Activated CD4-positive, alpha-beta T cell treated with anti-CD3 and anti-CD28 coated beads, Interleukin-2, amount 50 U/mL, for 24 hours (primary cell): ENCODE measurements around the gene USP31.

Experiments
- DNase-seq, 2 donors: peaks; one replicate each; pipeline ENCODE4 v3.0.0-alpha.2; 2020; ENCODE audit warnings: low read depth in 1 of 2, low spot score in 1 of 2

USP31 gene

DNA sequence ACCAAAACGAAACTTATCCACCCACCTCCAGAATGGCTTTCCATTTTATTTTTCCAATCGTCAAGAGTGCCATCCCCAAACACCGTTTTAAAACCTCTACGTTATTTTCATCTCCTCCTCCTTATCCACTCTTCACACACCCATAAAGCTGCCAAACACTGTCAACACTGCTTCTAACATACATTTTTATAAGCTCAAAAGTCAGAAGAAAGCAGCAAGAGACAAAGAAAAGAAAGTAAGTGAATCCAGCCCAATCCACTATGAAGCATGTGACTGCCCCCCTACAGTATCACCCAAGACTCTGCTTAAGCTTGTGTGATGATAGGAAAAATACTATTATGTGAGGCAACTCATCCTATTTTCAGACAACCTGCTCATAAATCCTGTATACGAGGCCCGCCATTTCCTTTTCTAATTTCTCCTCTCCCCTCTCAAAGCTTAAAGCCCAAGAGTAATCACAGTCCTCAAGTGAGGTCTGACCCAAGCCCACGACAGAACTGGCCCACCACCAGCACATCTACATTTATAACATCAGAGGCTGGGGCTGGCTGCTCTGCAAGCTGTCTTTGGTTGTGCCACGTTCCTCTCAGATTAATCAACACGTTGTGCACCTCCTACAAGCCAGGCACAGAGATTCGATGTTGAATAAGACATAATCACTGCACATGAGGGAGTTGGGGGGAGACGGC, 16.3 kb downstream of the USP31 start:
- DNase-seq: no peak

GRCh38 chr16:23131931-23132621, 17.2 kb downstream of the USP31 start:
- no peak for DNase-seq

GRCh38 chr16:23131436-23131835, 17.8 kb downstream of the USP31 start:
- DNase-seq: no peak

DNA sequence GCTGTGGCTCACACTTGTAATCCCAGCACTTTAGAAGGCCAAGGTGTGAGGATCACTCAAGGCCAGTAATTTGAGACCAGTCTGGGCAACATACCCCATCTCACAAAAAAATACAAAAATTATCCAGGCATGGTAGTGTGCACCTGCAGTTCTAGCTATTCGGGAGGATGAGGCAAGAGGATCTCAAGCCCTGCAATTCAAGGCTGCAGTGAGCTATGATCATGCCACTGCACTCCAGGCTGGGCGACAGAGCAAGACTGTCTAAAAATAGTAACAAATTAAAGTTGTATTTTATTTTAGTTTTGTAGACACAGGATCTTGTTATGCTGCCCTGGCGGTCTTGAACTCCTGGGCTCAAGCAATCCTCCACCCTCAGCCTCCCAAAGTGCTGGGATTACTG, 18.2 kb downstream of the USP31 start:
- no peak for DNase-seq

DNA sequence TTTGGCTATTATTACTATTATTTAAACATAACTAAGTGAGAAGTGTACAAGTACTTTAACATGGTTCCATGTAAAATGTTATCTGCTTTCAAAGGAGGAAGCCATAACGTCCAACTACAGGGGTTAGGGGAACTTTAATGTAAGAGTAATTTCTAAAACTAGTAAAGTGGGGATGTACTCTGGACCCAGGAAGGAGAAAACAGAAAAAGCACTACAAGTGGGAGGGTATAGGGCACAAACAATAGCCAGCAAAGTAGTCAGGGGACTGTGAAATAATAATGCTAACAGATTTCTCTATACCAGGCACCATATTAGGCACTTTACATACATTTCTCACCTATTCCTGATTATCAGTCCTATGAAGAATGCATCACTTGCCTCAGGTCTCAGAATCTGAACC, 19.6 kb downstream of the USP31 start:
- no peak for DNase-seq

DNA sequence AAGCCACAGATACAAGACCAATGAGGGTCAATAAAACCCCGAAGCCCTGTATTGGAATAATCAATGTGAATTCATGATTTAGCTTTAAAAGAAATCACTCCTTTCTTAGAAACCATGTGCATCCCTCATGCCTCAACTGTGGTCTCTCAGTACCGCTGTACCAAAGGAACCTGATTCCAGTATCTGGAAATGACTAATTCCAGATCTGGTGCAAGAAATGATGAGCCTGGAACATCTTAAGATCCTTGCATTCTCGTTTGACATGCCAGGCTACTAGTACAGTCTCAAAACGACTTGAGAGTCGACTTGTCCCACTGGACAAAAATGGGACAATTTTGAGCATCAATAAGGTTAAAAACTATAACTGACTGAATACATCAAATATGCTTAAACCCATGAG, 21.2 kb downstream of the USP31 start:
- no peak for DNase-seq

- DNase-seq: no peak
Measured at GRCh38 chr16:23125277-23125676, 24.0 kb downstream of the USP31 start.

DNA sequence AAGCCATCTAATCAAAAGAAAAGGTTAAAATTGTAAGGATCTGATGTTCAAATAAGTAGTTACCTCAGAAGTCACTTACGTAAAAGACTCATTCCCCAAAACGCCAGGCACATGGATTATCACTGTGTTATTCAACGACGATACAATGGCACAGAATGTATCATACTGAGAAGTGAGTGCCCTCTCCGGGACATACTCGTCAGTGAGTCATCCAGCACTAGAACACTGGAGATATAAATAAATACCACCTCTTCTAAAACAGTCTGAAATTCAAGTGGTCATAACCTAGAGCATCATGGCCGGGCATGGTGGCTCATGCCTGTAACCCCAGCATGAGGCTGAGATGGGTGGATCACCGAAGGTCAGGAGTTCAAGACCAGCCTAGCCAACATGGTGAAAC, 24.9 kb downstream of the USP31 start:
- no peak for DNase-seq

- no peak for DNase-seq
Measured at GRCh38 chr16:23122144-23122543, 27.1 kb downstream of the USP31 start.

GRCh38 chr16:23121024-23121423, 28.2 kb downstream of the USP31 start:
- no peak for DNase-seq

DNA sequence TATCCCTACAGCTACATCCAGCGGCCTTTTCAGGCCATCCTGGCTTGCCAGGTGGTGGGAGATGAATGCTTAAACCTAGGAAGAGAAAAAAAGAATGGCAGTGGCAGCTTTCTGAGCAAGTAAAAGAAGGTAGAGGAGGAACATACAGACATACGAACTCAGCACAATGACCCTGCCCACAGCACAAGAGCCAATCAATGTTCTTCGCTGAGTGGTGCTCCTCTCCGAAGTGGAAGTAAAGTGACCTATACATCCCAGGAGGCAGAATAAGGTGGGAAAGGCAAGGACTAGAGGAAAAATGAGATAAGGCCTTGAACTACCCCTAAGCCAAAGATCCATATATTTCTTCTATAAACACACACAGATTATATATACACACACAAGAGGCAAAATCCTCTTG, 28.7 kb downstream of the USP31 start:
- DNase-seq: no peak

GRCh38 chr16:23119570-23119969, 29.7 kb downstream of the USP31 start:
- DNase-seq: no peak

DNA sequence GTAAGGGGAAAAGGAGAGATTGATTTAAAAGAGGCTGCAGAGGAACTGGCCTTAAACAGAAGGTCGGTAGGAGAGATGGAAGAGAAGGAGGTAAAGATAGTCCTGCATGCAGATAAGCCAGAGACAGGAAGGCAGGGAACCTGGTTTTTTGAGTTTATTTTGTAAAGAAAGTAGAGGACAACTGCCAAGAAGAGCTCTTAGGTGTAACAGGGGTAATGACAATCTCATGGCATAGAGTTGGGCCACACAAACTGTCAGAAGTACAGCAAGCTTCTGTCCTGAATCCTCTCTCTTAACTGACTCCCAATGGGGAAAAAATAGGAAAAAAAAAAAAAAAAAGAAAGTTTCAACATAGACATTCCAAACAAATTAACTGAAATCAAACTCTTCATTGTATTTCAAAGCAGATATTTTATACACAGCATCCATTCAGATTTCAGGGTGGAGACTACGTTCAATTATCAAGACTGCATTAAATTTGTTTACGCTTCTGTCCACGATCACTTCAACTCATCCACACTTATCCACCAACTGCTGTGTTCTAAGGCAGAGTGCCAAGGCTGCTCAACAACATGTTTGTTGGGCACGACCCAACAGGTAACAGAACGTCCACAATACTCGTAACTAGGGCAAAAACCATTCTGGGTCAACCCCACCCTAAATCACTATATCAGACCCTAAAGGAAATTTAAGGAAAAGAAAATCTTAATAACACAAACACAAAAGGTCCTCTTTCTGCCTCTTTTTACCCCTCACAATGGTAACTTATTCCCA, 34.9 kb downstream of the USP31 start:
- no peak for DNase-seq

GRCh38 chr16:23113185-23113584, 36.1 kb downstream of the USP31 start:
- DNase-seq: no peak

DNA sequence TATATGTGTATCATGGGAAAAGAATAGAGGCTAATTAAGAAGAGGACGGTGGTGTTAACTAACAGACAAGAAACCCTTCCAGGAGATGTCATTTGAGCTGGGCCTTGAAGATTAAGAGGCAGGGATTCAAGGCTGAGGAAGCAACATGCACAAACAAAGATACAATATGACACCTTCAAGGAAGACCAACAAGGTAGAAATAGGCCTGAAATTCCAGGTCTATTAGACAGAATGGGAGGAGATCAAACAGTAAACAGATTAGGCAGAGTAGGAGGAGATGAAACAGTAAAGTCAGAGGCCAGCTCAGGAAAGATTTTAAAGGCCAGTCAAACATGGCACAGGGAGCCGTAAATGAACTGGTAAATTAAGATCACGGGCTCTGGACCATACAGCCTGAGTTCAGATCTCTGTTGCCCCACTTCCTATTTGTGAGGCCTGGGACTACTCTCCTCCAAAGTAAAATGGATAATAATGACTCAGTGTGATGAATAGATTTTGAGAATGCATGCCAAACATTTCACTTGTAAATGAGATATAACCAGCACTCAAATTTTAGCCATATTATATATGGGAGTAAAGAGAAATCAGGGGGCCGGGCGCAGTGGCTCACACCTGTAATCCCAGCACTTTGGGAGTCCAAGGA, 38.9 kb downstream of the USP31 start:
- DNase-seq: no peak

GRCh38 chr16:23107936-23108335, 41.3 kb downstream of the USP31 start:
- no peak for DNase-seq

DNA sequence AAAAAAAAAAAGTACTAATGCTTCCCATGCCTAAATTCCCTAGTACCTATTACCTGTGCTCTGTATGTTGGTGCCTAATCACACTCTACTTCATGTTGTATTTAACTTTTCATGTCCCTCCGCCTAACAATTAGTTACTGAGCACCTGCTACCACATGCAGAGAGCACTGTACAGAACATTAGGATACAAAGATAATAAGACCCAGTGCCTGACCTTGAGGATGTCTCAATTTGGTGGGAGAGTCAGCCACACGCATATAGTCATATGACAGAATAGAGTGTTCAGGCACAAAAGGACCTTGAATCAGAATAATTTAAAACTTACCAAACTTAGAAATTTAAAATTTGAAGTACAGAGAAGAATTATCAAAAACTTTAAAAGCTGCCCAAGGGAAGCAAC, 42.1 kb downstream of the USP31 start:
- DNase-seq: no peak

DNA sequence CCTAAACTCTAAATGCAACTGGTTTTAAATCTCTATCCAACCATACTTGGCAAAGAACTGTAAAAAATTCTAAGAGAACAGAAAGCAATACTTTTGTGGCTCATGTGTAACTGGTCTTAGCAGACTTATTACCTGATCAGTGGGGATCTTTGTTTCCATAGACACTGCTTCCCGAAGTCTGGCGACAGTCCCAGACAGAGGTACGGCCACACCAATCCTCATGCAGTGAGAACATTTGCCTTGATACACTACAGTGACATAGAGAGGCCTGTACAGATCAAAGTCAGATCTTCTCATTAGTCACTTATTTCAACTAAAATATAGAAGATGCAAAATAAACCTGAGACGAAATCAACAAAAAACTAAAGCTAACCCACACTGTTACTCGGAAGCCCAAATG, 43.9 kb downstream of the USP31 start:
- no peak for DNase-seq

DNA sequence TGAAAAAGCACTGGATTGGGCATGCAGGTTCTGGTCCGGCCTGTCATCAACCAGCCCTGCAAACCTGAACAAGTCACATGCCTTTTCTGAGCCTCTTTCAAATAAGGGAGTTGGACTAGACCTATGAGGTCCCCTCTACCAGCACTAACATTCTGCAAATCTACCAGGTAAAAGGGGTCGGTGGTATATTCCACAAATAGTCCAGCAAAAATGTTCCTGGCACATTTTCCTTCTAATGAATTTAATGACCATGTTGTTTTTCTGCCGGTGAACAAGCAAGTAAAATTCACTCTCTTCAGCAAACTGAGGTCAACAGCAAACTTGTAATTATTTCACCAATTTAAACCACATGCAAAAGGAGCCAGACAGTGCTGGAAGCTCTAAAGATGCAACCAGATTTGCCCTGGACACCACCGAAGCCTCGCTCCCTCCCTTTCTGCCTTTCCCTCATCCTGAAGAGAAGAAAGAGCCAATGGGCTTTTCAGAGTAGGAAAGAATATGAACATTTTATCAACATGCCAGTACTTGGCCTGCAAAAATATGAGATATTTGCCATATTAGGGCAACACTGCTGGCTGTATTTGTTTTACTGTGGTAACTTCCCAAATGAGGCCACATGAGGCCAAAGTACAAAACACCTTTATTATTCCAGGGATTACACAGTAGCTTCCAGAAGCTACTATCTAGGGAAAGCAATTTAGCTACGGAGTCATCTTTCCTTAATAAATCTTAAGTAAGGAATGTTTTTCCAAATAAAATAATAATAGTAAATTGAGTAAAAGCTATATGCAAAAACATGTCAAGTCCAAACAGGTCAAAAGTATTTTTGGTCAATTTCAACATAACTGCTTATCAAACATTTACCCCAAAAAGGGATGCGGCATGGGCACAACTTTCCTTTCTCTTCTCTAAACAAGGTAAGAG, 45.0 kb downstream of the USP31 start:
- no peak for DNase-seq

DNA sequence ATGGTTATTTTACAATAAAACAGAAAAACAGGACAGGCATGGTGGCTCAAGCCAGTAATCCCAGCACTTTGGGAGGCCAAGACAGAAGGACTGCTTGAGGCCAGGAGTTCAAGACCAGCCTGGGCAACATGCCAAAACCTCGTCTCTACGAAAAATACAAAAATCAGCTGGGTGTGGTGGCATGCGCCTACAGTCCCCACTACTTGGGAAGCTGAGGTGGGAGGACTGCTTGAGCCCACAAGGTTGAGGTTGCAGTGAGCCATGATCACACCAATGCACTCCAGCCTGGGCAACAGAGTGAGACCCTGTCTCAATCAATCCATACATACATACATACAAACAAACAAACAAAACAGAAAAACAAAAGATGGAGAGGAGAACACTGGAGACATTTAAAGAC, 45.6 kb downstream of the USP31 start:
- no peak for DNase-seq
